Measurements from ENCODE around the gene EPHB2.

EPHB2 gene

DNA sequence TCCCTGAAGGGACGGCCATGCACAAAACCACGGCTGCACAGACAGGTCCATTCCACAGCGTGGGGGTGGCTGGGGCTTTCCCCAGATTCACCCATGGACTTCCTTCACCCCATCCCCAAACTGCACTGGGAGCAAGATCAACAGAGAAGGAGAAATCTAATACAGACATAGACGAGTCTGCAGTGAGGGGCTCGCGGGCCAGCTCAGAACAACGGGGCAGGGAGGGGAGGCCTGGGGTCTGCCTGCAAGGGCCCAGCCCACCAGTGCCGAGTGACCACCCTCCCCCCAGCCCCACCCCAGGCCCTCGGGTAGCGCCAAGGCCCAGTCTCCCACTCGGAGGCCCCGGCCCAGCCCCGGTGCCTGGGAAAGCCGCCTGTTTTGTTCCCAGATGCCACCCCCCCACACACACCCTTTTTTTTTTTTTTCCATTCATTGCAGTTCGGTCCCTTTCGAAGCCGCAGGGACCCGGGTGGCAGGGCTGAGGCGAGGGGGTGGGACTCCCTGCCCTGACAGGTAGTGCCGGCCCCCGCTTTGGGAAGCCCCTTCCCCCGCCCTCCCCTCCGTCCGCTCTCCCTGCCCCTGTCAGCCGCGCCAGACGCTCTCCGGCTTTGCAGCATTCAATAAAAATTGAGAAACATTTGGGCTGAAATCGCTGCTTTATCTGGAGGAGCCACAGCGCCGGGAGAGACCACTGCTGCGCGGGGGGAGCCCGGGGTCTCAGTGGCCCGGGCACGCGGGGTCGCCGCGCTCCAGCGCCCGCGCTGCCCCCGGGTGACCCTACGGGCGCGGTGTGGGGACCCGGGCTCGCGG is 543 bp upstream of the EPHB2 start:
- H3K18ac ChIP-seq (ENCODE audit: low read depth in 1 of 2, low read length in 2 of 2) = peak overlapping the region; percentile 35 to 60
- H2BK120ac ChIP-seq (ENCODE audit: low read depth, low read length) = peak overlapping the region; percentile 98
- H3K23ac ChIP-seq (ENCODE audit: low read length in 2 of 2) = no peak overlapping the region
- no peak overlapping the region for H3K14ac ChIP-seq (ENCODE audit: low read length in 2 of 2)
- peaks cover 28% of the 10 kb centered on the region for H3K4me1 ChIP-seq (ENCODE audit: control insufficient read depth, insufficient read depth, low read depth, low read length)
- H3K9ac ChIP-seq (ENCODE audit: low read length) = no peak overlapping the region
- H3K4me3 ChIP-seq (ENCODE audit: insufficient read depth in 1 of 2, low read depth in 1 of 2, low read length in 2 of 2) = peak overlapping the region in 1 of 2 experiments; percentile 75
- no peaks in the 10 kb centered on the region for H3K9me3 ChIP-seq (ENCODE audit: control insufficient read depth, low read length)
- H4K8ac ChIP-seq (ENCODE audit: low read length) = peak overlapping the region; percentile 47
- H2BK12ac ChIP-seq (ENCODE audit: low read length in 2 of 2) = peak overlapping the region in 1 of 2 experiments; percentile 63
- no peak overlapping the region for H2AFZ ChIP-seq (ENCODE audit: low read depth, low read length)
- peak overlapping the region; percentile 63 for H3K4me2 ChIP-seq (ENCODE audit: low read length, poor library complexity, severe bottlenecking)
- peaks cover 0 to 57% of the 10 kb centered on the region in 2 experiments for H3K27me3 ChIP-seq (ENCODE audit: control insufficient read depth in 1 of 2, insufficient read depth in 1 of 2, low read length in 2 of 2)
- H3K27ac ChIP-seq (ENCODE audit: low read length, poor library complexity, severe bottlenecking) = no peak overlapping the region
- H3K4ac ChIP-seq (ENCODE audit: low read depth in 1 of 2, low read length in 2 of 2) = peak overlapping the region in 1 of 2 experiments; percentile 64
- peaks cover 5% of the 10 kb centered on the region for H3K79me1 ChIP-seq (replicated peaks; ENCODE audit: low read length, poor library complexity, severe bottlenecking)
- H4K91ac ChIP-seq (ENCODE audit: low read length) = no peak overlapping the region
- peak overlapping the region; percentile 95 for H2BK5ac ChIP-seq (ENCODE audit: low read depth, low read length, poor library complexity, severe bottlenecking)
- peak; percentile 76 for DNase-seq
- H2BK15ac ChIP-seq (ENCODE audit: low read depth, poor library complexity, severe bottlenecking) = peak overlapping the region; percentile 88
- H3K36me3 ChIP-seq (ENCODE audit: control insufficient read depth in 1 of 2, insufficient read depth in 2 of 2, low read depth in 1 of 2, low read length in 2 of 2) = peaks cover 0 to 15% of the 10 kb centered on the region in 2 experiments
- 8% methylated on average over 38 of the region's 50 CpGs for WGBS
- no peak overlapping the region for H2AK5ac ChIP-seq (ENCODE audit: low read length, severe bottlenecking)

DNA sequence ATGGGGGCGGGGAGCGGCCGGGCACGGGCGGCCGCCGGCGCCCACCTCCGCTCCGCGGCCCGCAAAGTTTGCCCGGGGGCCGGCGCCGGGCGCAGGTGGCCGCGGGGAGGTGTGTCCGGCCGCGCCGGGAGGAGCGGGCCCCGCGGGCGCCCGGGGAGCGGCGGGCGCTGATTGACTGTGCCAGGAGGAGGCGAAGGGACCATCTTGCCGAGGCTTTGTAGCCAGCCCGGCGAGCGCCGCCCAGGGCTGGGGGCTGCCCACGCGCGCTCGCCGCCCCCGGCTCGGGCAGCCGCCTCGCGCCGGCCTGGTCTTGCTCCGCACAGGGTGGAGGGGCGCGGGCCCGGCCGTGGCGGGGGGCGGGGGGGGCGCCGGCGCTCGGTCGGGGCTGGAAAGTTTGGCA is 432 bp downstream of the EPHB2 start:
- H3K4ac ChIP-seq (ENCODE audit: low read depth in 1 of 2, low read length in 2 of 2) = no peak overlapping the region
- no peak overlapping the region for H3K23ac ChIP-seq (ENCODE audit: low read length in 2 of 2)
- H3K36me3 ChIP-seq (ENCODE audit: control insufficient read depth in 1 of 2, insufficient read depth in 2 of 2, low read depth in 1 of 2, low read length in 2 of 2) = peaks cover 0 to 20% of the 10 kb centered on the region in 2 experiments
- peak overlapping the region; percentile 98 for H2BK120ac ChIP-seq (ENCODE audit: low read depth, low read length)
- H2BK12ac ChIP-seq (ENCODE audit: low read length in 2 of 2) = no peak overlapping the region
- H3K14ac ChIP-seq (ENCODE audit: low read length in 2 of 2) = no peak overlapping the region
- H2AK5ac ChIP-seq (ENCODE audit: low read length, severe bottlenecking) = no peak overlapping the region
- peaks cover 9% of the 10 kb centered on the region for H3K79me1 ChIP-seq (replicated peaks; ENCODE audit: low read length, poor library complexity, severe bottlenecking)
- H2BK5ac ChIP-seq (ENCODE audit: low read depth, low read length, poor library complexity, severe bottlenecking) = no peak overlapping the region
- no peak overlapping the region for H4K8ac ChIP-seq (ENCODE audit: low read length)
- no peaks in the 10 kb centered on the region for H3K9me3 ChIP-seq (ENCODE audit: control insufficient read depth, low read length)
- H3K4me2 ChIP-seq (ENCODE audit: low read length, poor library complexity, severe bottlenecking) = peak overlapping the region; percentile 78
- H3K4me1 ChIP-seq (ENCODE audit: control insufficient read depth, insufficient read depth, low read depth, low read length) = peaks cover 28% of the 10 kb centered on the region
- no peak overlapping the region for H2AFZ ChIP-seq (ENCODE audit: low read depth, low read length)
- WGBS = 0% methylated on average over 18 of the region's 60 CpGs
- peaks cover 0 to 58% of the 10 kb centered on the region in 2 experiments for H3K27me3 ChIP-seq (ENCODE audit: control insufficient read depth in 1 of 2, insufficient read depth in 1 of 2, low read length in 2 of 2)
- H3K18ac ChIP-seq (ENCODE audit: low read depth in 1 of 2, low read length in 2 of 2) = peak overlapping the region in 1 of 2 experiments; percentile 16
- H4K91ac ChIP-seq (ENCODE audit: low read length) = no peak overlapping the region
- no peak overlapping the region for H3K27ac ChIP-seq (ENCODE audit: low read length, poor library complexity, severe bottlenecking)
- no peak for DNase-seq
- H3K4me3 ChIP-seq (ENCODE audit: insufficient read depth in 1 of 2, low read depth in 1 of 2, low read length in 2 of 2) = peak overlapping the region in 1 of 2 experiments; percentile 75
- H3K9ac ChIP-seq (ENCODE audit: low read length) = no peak overlapping the region
- peak overlapping the region; percentile 77 for H2BK15ac ChIP-seq (ENCODE audit: low read depth, poor library complexity, severe bottlenecking)

DNA sequence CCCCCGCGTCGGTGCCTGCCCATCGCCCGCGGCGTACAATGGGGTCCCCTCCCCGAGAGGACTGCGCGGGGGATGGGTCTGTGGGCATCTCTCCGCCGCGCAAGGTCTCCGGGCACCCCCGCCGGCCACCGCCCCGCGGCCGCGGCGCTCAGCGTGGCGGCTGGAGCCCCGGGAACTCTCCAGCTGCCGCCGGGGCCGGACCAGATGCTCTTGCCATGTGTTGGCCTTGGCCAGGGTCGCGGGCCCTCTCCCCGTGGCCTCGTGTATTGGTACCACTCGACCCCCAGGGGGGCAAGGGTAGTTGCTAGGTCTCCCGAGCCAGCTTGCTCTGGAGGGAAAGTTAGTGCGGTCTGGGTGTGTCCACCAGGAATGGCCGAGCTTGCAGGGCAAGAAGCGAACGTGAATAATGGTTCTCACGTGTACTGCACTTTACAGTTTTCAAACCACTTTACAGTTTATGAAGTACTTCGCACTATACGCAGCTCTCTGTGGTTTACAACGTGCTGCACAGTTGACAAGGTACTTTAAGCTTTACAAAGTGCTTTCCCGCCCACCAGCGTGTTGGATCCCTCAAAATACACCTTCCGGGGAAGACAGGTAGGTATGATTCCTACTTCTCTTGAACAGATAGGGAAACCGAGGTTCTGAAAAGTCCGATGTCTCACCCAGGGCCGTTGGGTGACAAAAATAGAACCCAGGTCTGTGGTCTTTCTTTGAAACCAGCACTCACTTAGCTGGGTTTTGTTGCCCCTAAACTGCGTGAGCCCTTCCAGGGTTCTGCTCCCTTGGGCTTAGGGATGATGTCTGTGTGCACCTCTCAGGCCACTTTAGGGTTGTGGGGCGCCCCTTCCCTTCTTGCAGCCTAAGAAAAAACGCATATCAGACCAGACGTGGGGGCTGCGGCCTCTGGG is 1.2 kb downstream of the EPHB2 start:
- Histone ChIP-seq H2BK15ac (ENCODE audit: low read depth, poor library complexity, severe bottlenecking) (peak overlapping the region; percentile 77), H2AK5ac (ENCODE audit: low read length, severe bottlenecking) (no peak overlapping the region), H3K23ac (ENCODE audit: low read length in 2 of 2) (peak overlapping the region in 1 of 2 experiments; percentile 81), H2BK120ac (ENCODE audit: low read depth, low read length) (peak overlapping the region; percentile 21), H3K14ac (ENCODE audit: low read length in 2 of 2) (peak overlapping the region in 1 of 2 experiments; percentile 46), H3K4me2 (ENCODE audit: low read length, poor library complexity, severe bottlenecking) (peak overlapping the region; percentile 78), H2AFZ (ENCODE audit: low read depth, low read length) (no peak overlapping the region), H3K4me1 (ENCODE audit: control insufficient read depth, insufficient read depth, low read depth, low read length) (peaks cover 32% of the 10 kb centered on the region), H3K18ac (ENCODE audit: low read depth in 1 of 2, low read length in 2 of 2) (peak overlapping the region in 1 of 2 experiments; percentile 89), H4K91ac (ENCODE audit: low read length) (no peak overlapping the region), H3K27me3 (ENCODE audit: control insufficient read depth in 1 of 2, insufficient read depth in 1 of 2, low read length in 2 of 2) (peaks cover 0 to 55% of the 10 kb centered on the region in 2 experiments), H3K9ac (ENCODE audit: low read length) (no peak overlapping the region), H3K36me3 (ENCODE audit: control insufficient read depth in 1 of 2, insufficient read depth in 2 of 2, low read depth in 1 of 2, low read length in 2 of 2) (peaks cover 0 to 25% of the 10 kb centered on the region in 2 experiments), H2BK12ac (ENCODE audit: low read length in 2 of 2) (peak overlapping the region in 1 of 2 experiments; percentile 88), H4K8ac (ENCODE audit: low read length) (no peak overlapping the region), H3K4ac (ENCODE audit: low read depth in 1 of 2, low read length in 2 of 2) (peak overlapping the region in 1 of 2 experiments; percentile 11), H3K4me3 (ENCODE audit: insufficient read depth in 1 of 2, low read depth in 1 of 2, low read length in 2 of 2) (peak overlapping the region; percentile 46 to 75), H3K9me3 (ENCODE audit: control insufficient read depth, low read length) (no peaks in the 10 kb centered on the region), H2BK5ac (ENCODE audit: low read depth, low read length, poor library complexity, severe bottlenecking) (no peak overlapping the region), H3K79me1 (replicated peaks; ENCODE audit: low read length, poor library complexity, severe bottlenecking) (peaks cover 12% of the 10 kb centered on the region), H3K27ac (ENCODE audit: low read length, poor library complexity, severe bottlenecking) (no peak overlapping the region)
- 17% methylated on average over 53 of the region's 53 CpGs for WGBS
- peak; percentile 60 for DNase-seq

Data from mesenchymal stem cell (in vitro differentiated cells and primary cell).